Muscle of leg (tissue), 11 donors: ENCODE measurements around the gene BSG. TPM values are rescaled to one million over a fixed set of nuclear protein-coding genes. Genes with fewer than 3 reads are reported as not detected.

Experiments
- DNase-seq: peaks from one replicate; pipeline ENCODE4 v3.0.0; 2013
- H3K27ac ChIP-seq: one replicate; pipeline ENCODE4 v1.5.1; 2013; ENCODE audit warnings: mild to moderate bottlenecking, low read length, control low read depth
- H3K27me3 ChIP-seq: one replicate; pipeline ENCODE4 v1.6.1; 2013; ENCODE audit warnings: low read length; ENCODE audit not compliant: control insufficient read depth, insufficient read depth
- H3K36me3 ChIP-seq: one replicate; pipeline ENCODE4 v1.6.1; 2013; ENCODE audit warnings: low read length; ENCODE audit not compliant: control insufficient read depth, insufficient read depth
- H3K4me1 ChIP-seq: one replicate; pipeline ENCODE4 v1.6.1; 2013; ENCODE audit warnings: low read length; ENCODE audit not compliant: control insufficient read depth, insufficient read depth
- H3K4me3 ChIP-seq: one replicate; pipeline ENCODE4 v1.5.1; 2013; ENCODE audit warnings: low read length, control low read depth
- H3K9me3 ChIP-seq: replicated peaks from 2 replicates; pipeline ENCODE4 v1.6.1; 2013; ENCODE audit warnings: low read depth, low read length; ENCODE audit not compliant: control insufficient read depth
- WGBS: methylation state at CpG from one replicate; pipeline ENCODE4 v1.1.5; 2013; ENCODE audit warnings: missing lambda C conversion rate; ENCODE audit not compliant: insufficient coverage; 5-methylcytosine and 5-hydroxymethylcytosine counted together
- polyA plus RNA-seq, 8 donors: library from polyadenylated mRNA; unstranded; fragments of 120-200 nt; gene quantifications; one replicate each; pipeline versions ENCODE4 v1.2.1 to v1.2.3, GENCODE V29; 2013; ENCODE audit warnings: inconsistent platforms in 1 of 8, low replicate concordance in 1 of 8; ENCODE audit not compliant: insufficient read length in 8 of 8, insufficient read depth in 1 of 8
- total RNA-seq: library from RNA; stranded (reverse); fragments of 120-200 nt; gene quantifications from one replicate; pipeline ENCODE4 v1.2.4, GENCODE V29; 2013

The BSG gene
- total and polyA plus RNA-seq, 9 donors = 160 to 260 (median 221) TPM

- no peaks in the 10 kb centered on the region for H3K36me3 ChIP-seq
- WGBS = 80% methylated on average over 12 of the region's 20 CpGs
- peak; percentile 5 for DNase-seq
- peaks cover 7% of the 10 kb centered on the region for H3K27me3 ChIP-seq
- H3K4me3 ChIP-seq = no peak overlapping the region
- H3K4me1 ChIP-seq = peaks cover 9% of the 10 kb centered on the region
- no peak overlapping the region for H3K27ac ChIP-seq
- no peaks in the 10 kb centered on the region for H3K9me3 ChIP-seq
Measured at GRCh38 chr19:554817-555216, 17.6 kb upstream of the BSG start.

- WGBS = 95% methylated on average over 4 of the region's 14 CpGs
- Histone ChIP-seq H3K36me3 (no peaks in the 10 kb centered on the region), H3K9me3 (no peaks in the 10 kb centered on the region), H3K27ac (no peak overlapping the region), H3K4me1 (peaks cover 9% of the 10 kb centered on the region), H3K27me3 (peaks cover 6% of the 10 kb centered on the region), H3K4me3 (no peak overlapping the region)
- no peak for DNase-seq
Measured at GRCh38 chr19:555474-555808, 17.0 kb upstream of the BSG start.

GRCh38 chr19:556611-557382 is 15.6 kb upstream of the BSG start:
- no peak for DNase-seq
- Histone ChIP-seq H3K36me3 (no peaks in the 10 kb centered on the region), H3K27me3 (peaks cover 4% of the 10 kb centered on the region), H3K4me3 (no peak overlapping the region), H3K4me1 (peaks cover 9% of the 10 kb centered on the region), H3K9me3 (no peaks in the 10 kb centered on the region), H3K27ac (no peak overlapping the region)
- 75% methylated on average over 26 of the region's 31 CpGs for WGBS

GRCh38 chr19:558770-559439 is 13.5 kb upstream of the BSG start:
- WGBS = 38% methylated on average over 11 of the region's 21 CpGs
- Histone ChIP-seq H3K4me3 (no peak overlapping the region), H3K36me3 (no peaks in the 10 kb centered on the region), H3K4me1 (peaks cover 9% of the 10 kb centered on the region), H3K9me3 (no peaks in the 10 kb centered on the region), H3K27ac (peak overlapping the region; percentile 7), H3K27me3 (peaks cover 2% of the 10 kb centered on the region)
- DNase-seq = peak; percentile 46

DNA sequence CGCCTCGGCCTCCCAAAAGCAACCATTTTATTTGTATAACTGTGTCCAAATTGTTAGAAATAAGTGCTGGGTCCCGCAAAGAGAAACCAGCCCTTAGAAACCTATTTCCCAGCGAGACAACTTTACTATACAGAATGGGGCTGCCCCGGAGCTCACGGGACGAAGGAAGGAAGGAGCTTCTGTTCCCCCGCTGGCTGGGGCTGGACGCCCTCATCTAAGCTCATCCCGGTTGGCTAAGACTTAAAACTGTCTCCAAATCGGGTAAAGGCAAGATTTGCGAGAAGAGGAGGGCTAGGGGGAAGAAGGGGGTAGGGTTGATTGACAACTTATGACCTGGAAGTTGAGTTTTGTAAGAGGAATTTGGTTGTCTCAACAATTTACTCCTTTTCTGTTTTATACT is 12.3 kb upstream of the BSG start:
- DNase-seq = no peak
- H3K4me3 ChIP-seq = no peak overlapping the region
- no peaks in the 10 kb centered on the region for H3K36me3 ChIP-seq
- H3K4me1 ChIP-seq = peaks cover 9% of the 10 kb centered on the region
- H3K9me3 ChIP-seq = no peaks in the 10 kb centered on the region
- H3K27me3 ChIP-seq = peaks cover 2% of the 10 kb centered on the region
- 40% methylated on average over 4 of the region's 12 CpGs for WGBS
- H3K27ac ChIP-seq = no peak overlapping the region

- H3K4me3 ChIP-seq = no peak overlapping the region
- no peaks in the 10 kb centered on the region for H3K36me3 ChIP-seq
- H3K27me3 ChIP-seq = peaks cover 6% of the 10 kb centered on the region
- H3K9me3 ChIP-seq = no peaks in the 10 kb centered on the region
- WGBS = 34% methylated on average over 18 of the region's 19 CpGs
- no peak overlapping the region for H3K27ac ChIP-seq
- no peak for DNase-seq
- peaks cover 7% of the 10 kb centered on the region for H3K4me1 ChIP-seq
Measured at GRCh38 chr19:566403-566802, 6.0 kb upstream of the BSG start.

DNA sequence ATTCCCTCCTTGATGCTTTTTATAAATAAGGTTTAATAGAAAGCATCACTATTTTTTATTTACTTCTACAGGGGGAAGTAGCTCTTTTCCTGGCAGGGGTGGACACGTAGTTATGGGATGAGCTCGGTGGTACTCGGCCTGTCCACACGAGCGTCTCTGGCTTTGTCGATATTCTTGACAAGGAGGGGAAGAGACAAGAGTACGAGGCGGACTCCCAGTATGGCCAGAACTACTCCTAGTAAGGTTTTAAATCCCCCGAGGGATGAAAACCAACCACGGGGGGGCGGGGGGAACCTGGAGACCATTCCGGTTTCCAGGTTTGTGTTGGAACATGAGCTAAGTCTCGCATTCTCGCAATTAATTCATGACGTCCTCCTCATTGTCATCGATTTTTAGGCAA is 5.6 kb upstream of the BSG start:
- Histone ChIP-seq H3K4me3 (no peak overlapping the region), H3K9me3 (no peaks in the 10 kb centered on the region), H3K4me1 (peaks cover 11% of the 10 kb centered on the region), H3K27ac (no peak overlapping the region), H3K36me3 (no peaks in the 10 kb centered on the region), H3K27me3 (peaks cover 8% of the 10 kb centered on the region)
- DNase-seq = no peak
- 70% methylated on average over 14 of the region's 16 CpGs for WGBS

- no peak for DNase-seq
- Histone ChIP-seq H3K36me3 (no peaks in the 10 kb centered on the region), H3K4me1 (peaks cover 13% of the 10 kb centered on the region), H3K4me3 (no peak overlapping the region), H3K27ac (no peak overlapping the region), H3K27me3 (peaks cover 8% of the 10 kb centered on the region), H3K9me3 (no peaks in the 10 kb centered on the region)
- 84% methylated on average over 16 of the region's 22 CpGs for WGBS
Measured at GRCh38 chr19:567296-567900, 5.0 kb upstream of the BSG start.

GRCh38 chr19:570251-570686 is 2.1 kb upstream of the BSG start:
- no peak for DNase-seq
- Histone ChIP-seq H3K36me3 (no peaks in the 10 kb centered on the region), H3K27ac (no peak overlapping the region), H3K9me3 (no peaks in the 10 kb centered on the region), H3K4me1 (peaks cover 33% of the 10 kb centered on the region), H3K4me3 (no peak overlapping the region), H3K27me3 (peaks cover 8% of the 10 kb centered on the region)
- 83% methylated on average over 16 of the region's 25 CpGs for WGBS

DNA sequence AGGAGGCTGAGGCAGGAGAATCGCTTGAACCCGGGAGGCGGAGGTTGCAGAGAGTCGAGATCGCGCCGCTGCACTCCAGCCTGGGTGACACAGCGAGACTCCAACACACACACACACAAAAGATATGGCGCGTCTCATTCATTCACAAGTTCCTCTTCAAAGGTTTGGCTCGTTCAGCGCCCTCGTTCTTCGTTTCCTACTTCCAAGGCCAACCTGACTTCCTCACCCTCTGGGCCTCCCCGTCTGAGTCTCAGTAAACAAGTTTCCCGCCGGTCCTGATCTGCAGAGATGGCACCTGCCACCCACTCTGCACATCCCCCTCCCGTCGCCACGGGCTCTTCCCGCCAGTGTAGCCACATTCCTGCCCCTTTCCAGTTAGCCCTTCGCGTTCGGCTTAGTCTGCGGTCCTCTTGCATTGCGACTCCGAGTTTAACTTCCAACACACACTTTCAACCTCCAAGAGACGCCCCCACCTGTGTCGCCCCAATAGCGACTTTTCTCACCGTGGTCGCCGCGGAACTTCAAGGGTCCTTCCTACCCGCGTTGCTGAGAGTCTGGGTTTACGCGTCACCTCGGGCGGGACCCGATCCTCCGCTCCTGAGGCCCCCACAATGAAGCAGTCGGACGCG is 1.3 kb upstream of the BSG start:
- Histone ChIP-seq H3K27me3 (peaks cover 8% of the 10 kb centered on the region), H3K36me3 (no peaks in the 10 kb centered on the region), H3K27ac (peak overlapping the region; percentile 93), H3K9me3 (no peaks in the 10 kb centered on the region), H3K4me3 (peak overlapping the region; percentile 72), H3K4me1 (peaks cover 40% of the 10 kb centered on the region)
- peak; percentile 59 for DNase-seq
- WGBS = 4% methylated on average over 45 of the region's 45 CpGs
